Osteoblast (primary cell): ENCODE measurements around the gene PALM. TPM values are rescaled to one million over a fixed set of nuclear protein-coding genes. Genes with fewer than 3 reads are reported as not detected.

Source experiments
- DNase-seq: peaks from one replicate; pipeline ENCODE4 v3.0.0; 2011; ENCODE audit warnings: low spot score, mixed read lengths; ENCODE audit not compliant: insufficient read length; ENCODE audit errors: missing footprints
- H2AFZ ChIP-seq: 2 replicates; pipeline ENCODE4 v1.6.0; 2011; ENCODE audit warnings: mild to moderate bottlenecking, low read length
- H3K27ac ChIP-seq: 2 replicates; pipeline ENCODE4 v1.5.1; 2011; ENCODE audit warnings: mild to moderate bottlenecking, low read depth, low read length, moderate library complexity
- H3K27me3 ChIP-seq: 2 replicates; pipeline ENCODE4 v1.6.0; 2012; ENCODE audit warnings: mild to moderate bottlenecking, control low read depth, inconsistent platforms, low read length, moderate library complexity; ENCODE audit not compliant: insufficient read depth
- H3K36me3 ChIP-seq: 2 replicates; pipeline ENCODE4 v1.5.1; 2011; ENCODE audit warnings: mild to moderate bottlenecking, low read length, control low read depth, moderate library complexity; ENCODE audit not compliant: insufficient read depth
- H3K4me1 ChIP-seq: 2 replicates; pipeline ENCODE4 v1.5.1; 2011; ENCODE audit warnings: mild to moderate bottlenecking, low read length, control low read depth, moderate library complexity; ENCODE audit not compliant: insufficient read depth
- H3K4me2 ChIP-seq: 2 replicates; pipeline ENCODE4 v1.6.0; 2011; ENCODE audit warnings: mild to moderate bottlenecking, low read length; ENCODE audit not compliant: insufficient read depth
- H3K4me3 ChIP-seq: fragments of 200-600 bp; sonication (generic); 3 replicates; pipeline ENCODE4 v1.5.1; 2012; ENCODE audit warnings: mild to moderate bottlenecking, low read length, inconsistent platforms; ENCODE audit not compliant: insufficient read depth
- H3K79me2 ChIP-seq: 2 replicates; pipeline ENCODE4 v1.6.0; 2012; ENCODE audit warnings: mild to moderate bottlenecking, low read length, control low read depth, inconsistent platforms; ENCODE audit not compliant: insufficient read depth
- H3K9me3 ChIP-seq: 2 replicates; pipeline ENCODE4 v1.5.1; 2011; ENCODE audit warnings: low read depth, low read length, control low read depth
- H4K20me1 ChIP-seq: 2 replicates; pipeline ENCODE4 v1.6.0; 2012; ENCODE audit warnings: mild to moderate bottlenecking, low read length, control low read depth; ENCODE audit not compliant: insufficient read depth
- CTCF ChIP-seq: IDR thresholded peaks from 2 replicates; pipeline ENCODE4 v1.5.1; 2011; ENCODE audit warnings: mild to moderate bottlenecking, low read depth, low read length, moderate library complexity; ENCODE audit errors: extremely low read depth
- total RNA-seq: library from RNA; depleted of rRNA; stranded (reverse); fragments of >200 nt; gene quantifications from 2 replicates; pipeline ENCODE4 v1.2.3, GENCODE V29; 2012

Gene PALM
- total RNA-seq, 1 donor = 10.5 TPM

GRCh38 chr19:677201-677600 is 31.5 kb upstream of the PALM start:
- no peak for TF ChIP-seq CTCF
- Histone ChIP-seq H3K4me2 (peak overlapping the region; percentile 87), H3K4me1 (peaks cover 12% of the 10 kb centered on the region), H2AFZ (no peak overlapping the region), H3K36me3 (no peaks in the 10 kb centered on the region), H3K9me3 (no peaks in the 10 kb centered on the region), H3K27ac (no peak overlapping the region), H3K79me2 (peaks cover 9% of the 10 kb centered on the region), H4K20me1 (peaks cover 12% of the 10 kb centered on the region), H3K4me3 (peak overlapping the region; percentile 75), H3K27me3 (no peaks in the 10 kb centered on the region)
- DNase-seq = peak; percentile 99

GRCh38 chr19:677601-678436 is 30.9 kb upstream of the PALM start:
- Histone ChIP-seq H3K4me3 (peak overlapping the region; percentile 75), H3K27me3 (no peaks in the 10 kb centered on the region), H2AFZ (no peak overlapping the region), H3K9me3 (no peaks in the 10 kb centered on the region), H3K27ac (peak overlapping the region; percentile 7), H3K4me1 (peaks cover 12% of the 10 kb centered on the region), H4K20me1 (peaks cover 12% of the 10 kb centered on the region), H3K79me2 (peaks cover 9% of the 10 kb centered on the region), H3K4me2 (peak overlapping the region; percentile 87), H3K36me3 (no peaks in the 10 kb centered on the region)
- peak; percentile 89 for DNase-seq
- no peak for TF ChIP-seq CTCF

- Histone ChIP-seq H3K27ac (peak overlapping the region; percentile 69), H3K36me3 (no peaks in the 10 kb centered on the region), H3K4me2 (peak overlapping the region; percentile 82), H3K4me3 (peak overlapping the region; percentile 83), H4K20me1 (peaks cover 12% of the 10 kb centered on the region), H3K27me3 (no peaks in the 10 kb centered on the region), H3K9me3 (no peaks in the 10 kb centered on the region), H3K4me1 (peaks cover 12% of the 10 kb centered on the region), H2AFZ (no peak overlapping the region), H3K79me2 (peaks cover 9% of the 10 kb centered on the region)
- no peak for TF ChIP-seq CTCF
- peak; percentile 64 for DNase-seq
These were observed 29.8 kb upstream of the PALM start for GRCh38 chr19:678791-679388.
